Amniotic stem cell (primary cell): ENCODE data around the gene CALN1.
"Not testable (repeated sequence)": the region's sequence is repeated elsewhere in the genome, so short reads cannot be mapped to it uniquely, and the experiment has no call there.

ENCODE experiments used
- DNase-seq: peaks from one replicate; lab custom pipeline; 2025; lab: John Stamatoyannopoulos, UW

The CALN1 gene

DNA sequence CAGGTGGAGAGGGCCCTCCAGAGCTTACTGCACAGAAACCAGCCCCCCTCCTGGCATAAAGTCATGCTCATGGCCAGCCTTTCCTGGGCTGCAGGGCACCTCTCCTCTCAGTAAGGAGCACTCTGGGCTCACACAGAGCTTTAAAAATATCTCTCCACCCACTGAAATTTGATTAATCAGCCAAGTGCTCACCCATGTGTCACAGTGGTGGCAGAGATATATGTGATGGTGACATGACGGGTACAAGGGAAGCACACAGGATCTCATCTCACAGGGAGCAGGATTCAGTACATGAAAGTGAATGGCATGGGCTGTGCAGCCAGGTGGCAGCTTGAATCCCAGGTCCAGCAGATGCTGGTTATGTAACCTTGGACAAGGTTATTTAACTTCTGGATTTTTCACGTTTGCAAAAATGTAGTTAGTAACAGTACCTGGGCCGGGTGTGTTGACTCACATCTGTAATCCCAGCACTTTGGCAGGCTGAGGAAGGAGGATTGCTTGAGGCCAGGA, 144.8 kb downstream of the CALN1 start:
- no peak for DNase-seq

DNA sequence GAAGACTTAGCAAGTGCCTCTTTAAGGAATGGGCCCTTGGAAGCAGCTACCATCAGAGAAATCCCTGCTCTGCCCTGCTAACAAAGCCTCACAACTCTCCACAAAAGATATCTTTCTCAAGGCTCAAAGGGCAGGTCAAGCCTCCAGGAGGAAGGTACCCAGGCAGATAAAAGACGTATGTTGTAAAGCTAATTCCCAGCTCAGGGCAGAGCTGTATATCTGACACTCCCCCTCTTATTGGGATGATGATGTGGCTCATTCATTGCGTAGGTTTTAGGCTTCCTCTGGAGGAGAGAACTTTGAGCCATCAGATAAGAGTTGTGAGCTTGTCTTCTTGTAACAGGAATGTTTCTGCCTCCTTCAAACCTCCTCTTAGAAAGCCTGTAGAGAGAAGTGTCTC, 145.4 kb downstream of the CALN1 start:
- DNase-seq = no peak

DNA sequence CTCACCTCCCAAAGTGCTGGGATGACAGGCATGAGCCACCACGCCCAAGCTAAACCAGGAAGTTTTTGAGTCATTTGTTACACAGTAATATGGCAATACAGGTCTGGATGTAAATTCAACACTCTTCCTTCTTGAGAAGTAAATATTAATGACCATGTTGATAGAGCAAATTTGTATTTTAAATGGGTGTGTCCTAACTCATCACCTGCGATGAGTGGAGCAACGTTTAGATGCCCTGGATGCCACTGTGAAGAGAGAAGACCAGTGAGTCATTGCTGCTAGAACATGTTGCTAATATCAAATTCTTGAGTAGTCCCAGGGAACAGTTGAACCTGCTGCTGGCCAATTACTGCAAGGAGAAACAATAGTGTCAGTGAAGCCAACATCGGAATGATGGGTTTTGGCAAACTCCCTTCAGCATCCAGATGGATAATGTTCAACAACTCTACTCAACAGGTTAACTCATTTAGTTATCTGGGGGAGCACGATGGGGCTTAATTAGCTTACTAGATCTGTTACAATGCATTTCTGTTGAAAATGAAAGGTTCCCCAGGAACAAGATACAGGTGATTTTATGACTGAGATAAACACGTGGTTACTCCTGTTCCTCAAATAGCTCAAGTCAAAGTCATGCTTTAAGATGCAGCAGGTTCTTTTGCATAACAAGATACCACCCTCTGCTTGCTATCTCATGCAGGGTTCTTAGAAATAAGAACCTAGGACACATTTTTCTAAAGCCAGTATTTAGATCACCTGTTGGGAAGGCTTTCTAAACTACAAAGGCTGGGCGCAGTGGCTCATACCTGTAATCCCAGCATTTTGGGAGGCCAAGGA, 146.8 kb downstream of the CALN1 start:
- DNase-seq = no peak

DNA sequence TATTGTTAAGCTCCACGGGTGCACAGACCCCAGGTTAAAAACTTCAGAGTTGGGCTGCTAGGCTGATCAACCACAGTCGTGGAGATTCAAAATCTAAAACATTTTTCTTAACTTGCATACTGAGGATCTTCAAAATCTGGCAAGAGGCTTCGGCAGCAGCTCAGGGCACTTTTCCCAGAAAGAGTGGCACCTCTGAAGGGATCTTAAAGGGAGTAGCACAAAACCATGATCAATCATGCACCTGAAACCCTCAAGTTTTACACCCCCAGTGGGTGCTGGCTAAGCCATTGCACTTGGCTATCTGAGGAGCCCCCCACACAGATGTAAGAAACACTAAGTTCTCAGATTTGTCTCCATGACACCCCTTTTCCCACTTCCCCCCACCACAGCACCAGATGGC, 151.7 kb downstream of the CALN1 start:
- DNase-seq = no peak

DNA sequence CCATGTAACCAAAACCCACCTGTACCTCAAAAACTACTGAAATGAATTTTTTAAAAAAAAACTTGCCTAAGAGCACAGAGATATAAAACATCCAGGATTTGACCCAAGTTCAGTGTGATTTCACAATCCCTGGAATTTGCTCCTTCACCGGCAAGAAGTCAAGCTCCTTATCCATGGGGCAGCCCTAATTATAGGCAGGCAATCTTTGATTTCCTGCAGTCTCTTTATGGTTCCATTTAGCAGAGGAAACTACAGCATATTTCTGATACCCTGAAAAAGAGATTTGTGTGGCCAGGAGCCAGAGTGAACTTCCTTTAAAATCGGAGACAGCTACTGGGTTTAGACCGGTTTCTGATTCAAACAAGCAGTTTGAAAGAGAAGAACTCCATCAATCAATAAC, 154.1 kb downstream of the CALN1 start:
- DNase-seq = no peak

DNA sequence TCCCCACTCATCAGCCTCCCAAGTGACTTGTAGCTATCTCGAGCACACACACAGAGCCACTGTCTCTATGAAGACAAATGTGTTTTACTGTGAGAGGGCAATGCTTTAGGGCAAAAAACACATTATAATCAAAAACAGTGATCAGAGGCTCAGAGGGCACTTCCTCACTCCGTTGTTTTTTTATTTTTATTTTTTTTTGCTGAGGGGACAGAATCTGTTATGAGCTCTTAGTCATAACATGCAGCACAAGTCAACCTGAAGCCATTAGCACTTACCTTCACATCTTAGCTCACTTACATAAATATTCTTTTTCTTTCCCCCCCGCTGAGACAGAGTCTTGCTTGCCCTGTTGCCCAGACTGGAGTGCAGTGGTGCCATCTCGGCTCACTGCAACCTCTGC, 157.7 kb downstream of the CALN1 start:
- DNase-seq = no peak

DNA sequence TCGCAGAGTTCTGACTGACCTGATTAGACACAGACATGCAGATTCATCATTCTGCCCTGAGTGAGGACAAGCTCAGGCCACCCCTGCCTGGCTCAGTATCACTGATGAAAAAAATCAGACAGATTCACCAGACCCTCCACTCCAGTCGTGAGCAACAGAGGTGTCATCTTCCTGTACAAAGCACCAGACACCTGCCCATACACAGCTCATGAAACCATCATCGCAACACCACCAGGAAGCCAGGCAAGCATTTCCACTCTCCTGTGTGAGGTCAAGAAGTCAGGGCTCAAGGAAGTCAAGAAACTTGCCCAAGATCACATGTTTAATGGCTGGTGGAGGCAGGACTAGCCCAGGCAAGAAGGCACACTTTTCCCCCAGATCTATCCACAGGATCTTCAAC, 163.0 kb downstream of the CALN1 start:
- no peak for DNase-seq

DNA sequence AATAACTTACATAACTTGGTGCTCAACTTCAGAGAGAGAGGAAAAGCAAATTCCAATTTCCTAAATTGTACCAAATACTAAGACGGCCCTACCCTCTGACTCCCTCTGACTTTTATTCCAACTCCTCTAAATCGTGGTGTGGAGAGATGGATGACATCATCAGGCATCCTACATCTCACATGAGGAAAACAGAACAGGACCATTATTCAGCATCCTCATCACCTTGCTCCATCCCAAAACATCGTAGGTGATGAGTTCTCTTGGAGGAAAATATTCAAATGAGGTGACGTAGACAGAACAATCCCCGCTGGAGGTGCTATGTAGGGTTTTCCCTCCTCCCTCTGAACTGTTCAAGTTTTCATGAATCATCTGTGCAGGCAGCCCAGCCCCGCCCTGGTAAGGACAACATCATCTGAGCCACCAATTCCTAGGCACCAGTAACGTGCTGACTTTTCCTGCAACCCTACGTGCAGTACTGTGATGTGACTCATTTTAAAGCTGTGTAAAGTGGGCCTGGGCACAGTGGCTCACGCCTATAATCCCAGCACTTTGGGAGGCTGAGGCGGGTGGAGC, 167.2 kb downstream of the CALN1 start:
- no peak for DNase-seq

DNA sequence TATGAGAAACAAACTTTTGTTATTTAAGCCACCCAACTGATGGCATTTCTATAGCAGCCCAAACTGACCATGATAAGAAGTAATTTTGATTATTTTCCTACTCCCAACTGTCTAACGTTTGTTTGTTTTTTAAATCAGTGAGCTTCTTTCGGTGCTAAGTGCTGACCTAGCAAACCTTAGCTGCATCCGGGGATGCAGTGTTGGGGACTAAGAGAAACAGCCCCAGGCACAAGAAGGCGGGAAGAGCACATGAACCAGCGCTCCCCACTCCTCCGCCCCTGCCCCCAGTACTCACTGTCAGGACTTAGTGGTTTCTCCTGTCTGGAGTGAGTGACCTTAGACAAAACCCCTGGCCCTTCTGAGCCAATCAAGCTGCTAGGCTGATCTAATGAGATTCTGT, 168.8 kb downstream of the CALN1 start:
- DNase-seq = no peak

DNA sequence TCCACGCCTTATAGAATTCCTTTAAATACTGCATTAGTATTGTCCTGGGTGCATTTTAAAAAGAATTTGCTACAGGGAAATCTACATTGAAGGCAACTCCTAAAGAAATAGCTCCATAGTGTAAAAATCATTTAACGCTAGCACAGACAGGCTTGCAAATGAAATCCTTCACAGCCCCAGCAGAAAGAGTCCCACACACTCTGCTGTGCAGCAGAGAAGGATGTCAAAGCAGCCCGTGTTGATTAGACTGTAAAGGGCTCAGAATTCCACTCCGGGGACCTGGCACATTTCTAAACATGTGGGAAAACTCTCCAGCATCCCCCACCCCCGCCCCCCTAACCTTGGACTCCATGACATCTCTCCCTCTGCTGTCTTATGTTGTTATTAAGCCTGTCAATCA, 176.8 kb downstream of the CALN1 start:
- DNase-seq = no peak

DNA sequence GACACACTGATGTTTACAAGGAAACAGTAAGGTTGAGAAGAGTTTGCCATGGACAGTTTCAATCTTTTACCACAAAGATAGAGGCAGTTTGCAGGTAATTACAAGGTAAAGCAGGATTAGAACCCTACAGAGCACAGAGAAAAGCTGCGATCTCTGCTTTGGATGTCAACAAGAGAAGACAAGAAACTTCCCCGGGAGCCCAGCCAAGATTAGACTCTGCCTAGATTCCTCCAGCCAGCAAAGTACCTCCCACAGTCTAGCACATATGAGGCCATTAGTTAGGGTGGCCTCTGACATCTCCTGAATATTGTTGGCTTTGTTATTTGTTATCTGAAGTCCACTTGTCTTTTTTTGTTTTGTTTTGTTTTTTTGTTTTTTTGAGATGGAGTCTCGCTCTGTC, 178.1 kb downstream of the CALN1 start:
- no peak for DNase-seq

DNA sequence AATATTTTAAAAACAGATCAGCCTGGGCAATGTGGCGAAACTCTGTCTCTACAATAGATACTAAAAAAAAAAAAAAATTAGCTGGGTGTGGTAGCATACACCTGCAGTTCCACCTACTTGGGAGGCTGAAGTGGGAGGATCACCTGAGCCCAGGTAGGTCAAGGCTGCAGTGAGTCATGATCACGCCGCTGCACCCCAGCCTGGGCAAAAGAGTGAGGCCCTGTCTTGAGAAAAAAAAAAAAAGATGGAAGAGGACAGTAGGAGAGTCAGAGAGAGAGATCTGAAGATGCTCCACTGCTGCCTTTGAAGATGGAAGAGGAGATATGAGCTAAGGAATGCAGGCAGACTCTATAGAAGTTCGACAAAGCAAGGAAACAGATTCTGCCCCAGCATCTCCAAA, 181.9 kb downstream of the CALN1 start:
- DNase-seq = no peak

DNA sequence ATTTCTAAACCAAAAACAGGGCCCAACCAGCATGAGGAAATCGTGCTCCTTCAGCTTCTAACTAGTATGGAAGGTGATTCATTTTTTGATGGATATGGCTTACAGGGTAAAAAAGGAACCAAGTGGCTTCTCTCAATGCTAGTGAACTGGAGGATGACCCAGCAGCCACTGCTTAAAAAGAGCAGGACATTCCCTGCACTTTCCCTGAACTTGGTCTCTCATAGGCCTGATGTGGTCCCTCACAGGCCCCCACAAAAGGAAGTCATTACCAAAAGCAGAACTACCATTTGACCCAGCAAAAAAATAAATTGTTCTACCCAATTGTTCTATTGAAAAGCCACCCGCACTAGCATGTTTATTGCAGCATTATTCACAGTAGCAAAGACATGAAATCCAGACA, 188.8 kb downstream of the CALN1 start:
- no peak for DNase-seq

DNA sequence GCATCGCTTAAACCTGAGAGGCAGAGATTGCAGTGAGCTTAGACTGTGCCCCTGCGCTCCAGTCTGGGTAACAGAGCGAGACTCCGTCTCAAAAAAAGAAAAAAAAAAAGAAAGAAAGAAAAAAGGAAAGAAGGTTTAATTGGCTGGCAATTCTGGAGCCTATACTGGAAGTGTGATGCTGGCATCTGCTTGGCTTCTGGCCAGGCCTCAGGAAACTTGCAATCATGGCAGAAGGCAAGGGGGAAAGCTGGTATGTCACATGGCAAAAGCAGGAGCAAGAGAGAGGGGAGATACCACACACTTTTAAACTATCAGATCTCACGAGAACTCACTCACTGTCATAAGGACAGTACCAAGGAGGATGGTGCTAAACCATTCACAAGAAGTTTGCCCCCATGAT, 190.0 kb downstream of the CALN1 start:
- DNase-seq = no peak

DNA sequence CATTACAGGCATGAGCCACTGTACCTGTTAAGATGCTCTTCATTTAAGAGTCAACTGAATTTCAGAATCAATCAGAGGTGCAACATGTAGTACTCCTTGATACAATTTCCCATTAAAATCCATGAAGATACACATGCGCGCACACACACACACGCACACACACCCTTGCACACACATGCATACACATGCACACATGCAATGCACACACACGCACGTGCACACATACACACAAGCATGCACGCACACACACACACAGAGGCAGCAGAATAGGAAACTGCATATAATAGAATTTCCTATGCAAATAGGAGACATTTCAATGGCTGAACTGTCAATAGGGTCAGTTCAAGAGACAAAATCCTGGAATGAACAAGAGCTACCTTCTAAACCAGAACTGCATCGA, 192.6 kb downstream of the CALN1 start:
- DNase-seq = no peak

DNA sequence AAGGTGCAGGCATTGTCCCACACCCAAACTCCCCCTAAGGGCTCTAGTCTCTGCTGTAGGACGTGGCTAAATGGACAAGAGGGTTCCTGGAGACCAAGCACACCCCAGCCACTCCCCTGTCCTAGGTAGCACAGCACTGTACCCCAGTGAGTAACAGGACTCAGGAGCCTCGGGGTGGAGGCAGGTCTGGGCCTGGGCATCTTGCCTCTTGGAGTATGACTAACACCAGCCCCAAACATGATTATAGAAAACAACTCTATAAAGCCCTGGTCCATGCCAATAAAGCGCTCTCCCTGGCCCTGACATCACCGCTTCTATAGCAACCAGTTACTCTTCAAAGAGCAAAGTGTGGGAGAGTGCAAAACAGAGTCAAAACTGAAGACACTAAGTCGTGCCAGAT, 195.0 kb downstream of the CALN1 start:
- DNase-seq = no peak

DNA sequence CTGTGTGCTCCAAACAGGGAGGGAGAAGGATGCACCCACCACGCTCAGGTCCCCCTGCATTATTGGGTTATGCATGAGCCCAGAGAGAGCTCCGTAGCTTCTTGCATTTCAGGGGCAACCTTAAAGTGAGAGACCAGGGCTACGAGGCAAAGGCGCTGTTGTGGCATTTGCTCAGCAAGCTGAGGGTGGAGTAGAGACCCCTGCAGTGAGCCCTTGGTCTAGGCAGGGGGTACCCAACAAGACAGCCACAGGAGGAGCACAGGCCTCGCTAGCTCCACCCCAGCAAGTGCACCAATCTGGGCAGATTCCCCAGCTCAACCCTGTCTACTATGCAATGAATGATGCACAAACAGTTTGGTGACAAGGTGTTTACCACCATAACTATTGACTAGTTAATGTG, 198.4 kb downstream of the CALN1 start:
- DNase-seq = no peak

DNA sequence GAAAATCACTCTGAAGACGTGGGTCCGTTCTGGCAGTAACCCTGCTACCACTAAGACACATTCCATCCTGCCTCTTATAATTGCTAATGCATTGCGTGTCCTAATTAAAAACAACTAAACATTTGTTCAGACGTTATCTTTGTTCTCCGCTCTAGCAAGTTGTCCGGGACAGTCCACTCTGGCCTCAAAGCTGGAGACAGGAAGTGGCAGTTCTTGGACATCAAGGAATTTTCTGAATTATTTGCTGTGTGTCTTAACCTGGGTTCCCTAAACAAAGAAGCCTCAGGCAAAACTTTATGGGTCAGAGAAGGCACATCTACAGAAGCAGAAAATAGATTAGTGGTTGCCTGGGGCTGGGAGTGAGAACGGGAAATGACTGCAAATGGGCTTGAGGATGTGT, 199.1 kb downstream of the CALN1 start:
- DNase-seq = no peak

DNA sequence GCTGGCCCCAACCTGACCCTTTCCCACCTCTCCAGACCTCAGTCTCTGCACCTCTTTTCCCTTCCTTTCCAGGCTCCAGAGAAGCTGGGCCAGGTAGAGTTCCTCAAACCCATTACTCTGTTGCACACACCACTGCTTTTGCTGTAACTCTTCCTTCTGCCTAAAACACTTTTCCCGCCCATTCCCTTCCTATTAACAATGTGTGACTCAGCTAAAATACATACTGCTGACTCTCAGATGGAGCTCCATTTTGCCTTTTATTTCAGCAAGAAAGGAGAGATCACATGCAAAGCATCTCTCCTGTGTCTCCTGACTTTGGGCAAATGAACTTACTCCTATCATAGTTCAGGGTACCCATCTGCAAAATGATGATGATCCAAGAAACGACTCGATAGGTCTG, 201.0 kb downstream of the CALN1 start:
- no peak for DNase-seq

DNA sequence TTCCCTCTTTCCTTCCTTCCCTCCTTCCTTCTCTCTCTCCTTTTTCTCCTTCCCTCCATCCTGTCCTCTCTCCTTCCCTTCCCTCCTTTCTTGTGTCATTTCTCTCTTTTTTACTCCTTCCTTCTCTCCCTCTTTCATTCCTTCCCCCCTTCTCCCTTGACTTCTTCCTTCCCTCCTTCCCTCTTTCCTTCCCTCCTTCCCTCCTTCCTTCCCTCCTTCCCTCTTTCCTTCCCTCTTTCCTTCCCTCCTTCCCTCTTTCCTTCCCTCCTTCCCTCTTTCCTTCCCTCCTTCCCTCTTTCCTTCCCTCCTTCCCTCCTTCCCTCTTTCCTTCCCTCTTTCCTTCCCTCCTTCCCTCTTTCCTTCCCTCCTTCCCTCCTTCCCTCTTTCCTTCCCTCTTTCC, 203.1 kb downstream of the CALN1 start:
- DNase-seq = not testable (repeated sequence)

DNA sequence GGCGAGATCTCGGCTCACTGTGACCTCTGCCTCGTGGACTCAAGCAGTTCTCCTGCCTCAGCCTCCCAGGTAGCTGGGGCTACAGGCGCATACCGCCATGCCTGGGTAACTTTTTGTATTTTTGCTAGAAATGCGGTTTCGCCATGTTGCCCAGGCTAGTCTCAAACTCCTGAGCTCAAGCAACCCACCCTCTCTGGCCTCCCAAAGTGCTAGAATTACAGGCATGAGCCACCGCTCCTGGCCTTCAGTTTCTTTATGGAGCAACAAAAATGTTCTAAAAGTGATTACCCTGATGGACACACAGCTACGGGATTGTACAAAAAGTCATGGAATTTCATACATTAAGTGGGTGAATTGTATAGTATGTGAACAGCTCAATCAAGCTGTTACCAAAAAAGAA, 216.0 kb downstream of the CALN1 start:
- no peak for DNase-seq

DNA sequence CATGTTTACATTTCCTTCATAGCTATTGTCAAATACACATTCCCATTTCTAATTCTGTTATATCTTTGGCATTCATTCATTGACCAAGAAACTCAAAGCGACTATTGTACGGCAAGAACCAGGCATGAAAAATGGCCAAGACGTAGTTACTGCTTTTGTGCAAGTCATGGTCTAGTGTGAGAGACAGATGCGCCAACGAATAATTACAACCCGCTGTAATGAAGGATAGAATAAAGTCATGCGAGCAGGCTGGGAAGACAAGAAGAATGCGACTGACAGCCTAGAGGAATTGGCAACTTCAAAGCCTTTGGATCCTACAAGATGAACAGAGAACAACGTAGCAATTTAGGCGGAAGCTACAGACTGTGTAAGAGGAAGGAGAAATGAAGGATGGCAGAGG, 221.2 kb downstream of the CALN1 start:
- DNase-seq = no peak

DNA sequence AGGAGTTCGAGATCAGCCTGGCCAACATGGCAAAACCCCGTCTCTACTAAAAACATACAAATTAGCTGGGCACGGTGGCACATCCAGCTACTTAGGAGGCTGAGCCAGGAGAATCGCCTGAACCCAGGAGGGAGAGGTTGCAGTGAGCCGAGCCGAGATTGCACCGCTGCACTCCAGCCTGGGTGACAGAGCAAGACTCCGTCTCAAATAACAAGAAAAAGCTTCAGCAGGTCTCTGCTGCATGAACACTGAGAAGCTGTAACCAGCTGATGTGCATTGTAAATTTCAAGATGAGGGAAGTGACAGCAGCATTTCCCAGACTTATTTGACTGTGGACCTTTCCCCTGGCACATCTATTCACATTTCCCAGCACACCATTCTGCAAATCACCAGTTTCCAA, 222.0 kb downstream of the CALN1 start:
- no peak for DNase-seq

DNA sequence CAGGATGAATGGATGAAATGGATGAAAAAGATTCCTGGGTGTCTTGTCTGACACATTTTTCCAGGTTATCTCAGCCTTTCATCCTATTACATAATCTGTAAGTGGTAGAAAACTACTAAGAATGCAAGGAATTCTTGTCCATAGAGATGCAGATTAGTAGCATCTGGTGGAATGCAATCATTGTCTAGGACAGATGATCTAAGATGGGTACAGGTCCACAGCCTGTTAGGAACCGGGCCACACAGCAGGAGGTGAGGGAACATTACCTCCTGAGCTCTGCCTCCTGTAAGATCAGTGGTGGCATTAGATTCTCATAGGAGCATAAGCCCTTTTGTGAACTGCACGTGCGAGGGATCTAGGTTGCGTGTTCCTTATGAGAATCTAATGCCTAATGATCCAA, 225.0 kb downstream of the CALN1 start:
- no peak for DNase-seq
